Thyroid gland (tissue), 4 donors: Measurements from ENCODE around the gene FOXO6. TPM values are rescaled to one million over a fixed set of nuclear protein-coding genes. Genes with fewer than 3 reads are reported as not detected.

Source experiments
- DNase-seq, 2 donors: peaks; one replicate each; pipeline ENCODE4 v3.0.0-alpha.2; 2019
- H3K27ac ChIP-seq, 3 donors: fragments of 200-600 bp; sonication (generic); 1 replicate in 2 of 3; 2 replicates in 1 of 3; pipeline ENCODE4 v1.5.1; 2016 to 2019; ENCODE audit warnings: mild to moderate bottlenecking in 1 of 3, moderate library complexity in 1 of 3
- H3K27me3 ChIP-seq: fragments of 200-600 bp; sonication (generic); one replicate; pipeline ENCODE4 v1.5.1; 2019
- H3K36me3 ChIP-seq, 2 donors: fragments of 200-600 bp; sonication (generic); one replicate each; pipeline ENCODE4 v1.5.1; 2016 to 2019
- H3K4me1 ChIP-seq, 2 donors: fragments of 200-600 bp; sonication (generic); one replicate each; pipeline ENCODE4 v1.5.1; 2017 to 2019
- H3K4me3 ChIP-seq, 3 donors: fragments of 200-600 bp; sonication (generic); replicated peaks in 1 of 3; 1 replicate in 2 of 3; 2 replicates in 1 of 3; pipeline ENCODE4 v1.5.1; 2016; ENCODE audit warnings: mild to moderate bottlenecking in 1 of 3
- H3K9me3 ChIP-seq: fragments of 200-600 bp; sonication (generic); one replicate; pipeline ENCODE4 v1.5.1; 2017
- CTCF ChIP-seq, 6 experiments: fragments of 200-600 bp in 3 of 6; fragments of 450-650 bp in 3 of 6; sonication (generic) in 3 of 6; IDR thresholded peaks; one replicate each; pipeline ENCODE4 v1.5.1; 2016 to 2019; ENCODE audit warnings: antibody characterized with exemption in 6 of 6, mild to moderate bottlenecking in 2 of 6, inconsistent platforms in 1 of 6, moderate library complexity in 1 of 6
- POLR2A ChIP-seq, 2 donors: fragments of 450-650 bp; IDR thresholded peaks; one replicate each; pipeline ENCODE4 v1.6.1; 2017; ENCODE audit warnings: antibody characterized with exemption in 2 of 2, mild to moderate bottlenecking in 2 of 2, moderate library complexity in 1 of 2
- WGBS, 2 donors: methylation state at CpG; one replicate each; pipeline ENCODE4 v1.1.5; 2017; 5-methylcytosine and 5-hydroxymethylcytosine counted together
- intact Hi-C: fragments of 100-400 bp; cut with DNase I; formaldehyde crosslinking; loops from one replicate; pipeline ENCODE4 v1.15.1; 2023
- total RNA-seq, 4 donors: library from RNA; depleted of rRNA; stranded (reverse); fragments of >200 nt; gene quantifications; one replicate each; pipeline ENCODE4 v1.2.3, GENCODE V29; 2016

Gene FOXO6
- total RNA-seq, 4 donors from 2014 or later = 1.1 to 4.2 (median 2.6) TPM

- intact Hi-C loops = no loop called here
- Histone ChIP-seq H3K36me3 (no peaks in the 10 kb centered on the region), H3K4me1 (peaks cover 25 to 27% of the 10 kb centered on the region in 2 donors), H3K27me3 (no peaks in the 10 kb centered on the region), H3K9me3 (no peaks in the 10 kb centered on the region), H3K27ac (no peak overlapping the region), H3K4me3 (no peak overlapping the region)
- 62% methylated on average over 6 of the region's 6 CpGs for WGBS, 2 donors
- no peak for DNase-seq
- TF ChIP-seq POLR2A (IDR thresholded peaks at IDR 0.05) (no peak), CTCF (IDR thresholded peaks at IDR 0.05) (no peak)
These were observed 18.5 kb downstream of the FOXO6 start for GRCh38 chr1:41379738-41380130.

- 78 to 94% methylated on average over 2 of the region's 2 CpGs for WGBS, 2 donors
- DNase-seq = no peak
- Histone ChIP-seq H3K36me3 (no peaks in the 10 kb centered on the region), H3K27me3 (no peaks in the 10 kb centered on the region), H3K27ac (peak overlapping the region; percentile 95 to 100 (median 97)), H3K4me1 (peaks cover 25 to 27% of the 10 kb centered on the region in 2 donors), H3K9me3 (no peaks in the 10 kb centered on the region), H3K4me3 (peak overlapping the region in 1 of 3 donors; percentile 57)
- no peak for TF ChIP-seq POLR2A (IDR thresholded peaks at IDR 0.05)
- no peak for TF ChIP-seq CTCF (IDR thresholded peaks at IDR 0.05)
- intact Hi-C loops = no loop called here
These were observed 19.0 kb downstream of the FOXO6 start for GRCh38 chr1:41380195-41380594.

- H3K4me1 ChIP-seq = peaks cover 25 to 37% of the 10 kb centered on the region in 2 donors
- peak overlapping the region; percentile 53 to 80 (median 57) for H3K4me3 ChIP-seq
- peak; percentile 86 to 88 for DNase-seq
- H3K36me3 ChIP-seq = no peaks in the 10 kb centered on the region
- no peaks in the 10 kb centered on the region for H3K9me3 ChIP-seq
- 5 to 14% methylated on average over 24 to 27 of the region's 29 CpGs for WGBS, 2 donors
- intact Hi-C loops = no loop called here
- TF ChIP-seq POLR2A (IDR thresholded peaks at IDR 0.05) (peak in 1 of 2 donors; percentile 50), CTCF (IDR thresholded peaks at IDR 0.05) (no peak)
- peak overlapping the region; percentile 95 to 100 (median 97) for H3K27ac ChIP-seq
- H3K27me3 ChIP-seq = no peaks in the 10 kb centered on the region
These were observed 19.9 kb downstream of the FOXO6 start for GRCh38 chr1:41380979-41381691.

- peak overlapping the region; percentile 53 to 80 (median 57) for H3K4me3 ChIP-seq
- no peaks in the 10 kb centered on the region for H3K36me3 ChIP-seq
- TF ChIP-seq CTCF (IDR thresholded peaks at IDR 0.05) (no peak), POLR2A (IDR thresholded peaks at IDR 0.05) (peak in 1 of 2 donors; percentile 77)
- intact Hi-C loops = no loop called here
- H3K27ac ChIP-seq = peak overlapping the region; percentile 97 to 100 (median 99)
- peaks cover 25 to 38% of the 10 kb centered on the region in 2 donors for H3K4me1 ChIP-seq
- peak; percentile 76 to 81 for DNase-seq
- H3K27me3 ChIP-seq = no peaks in the 10 kb centered on the region
- 1 to 3% methylated on average over 9 to 24 of the region's 112 CpGs for WGBS, 2 donors
- no peaks in the 10 kb centered on the region for H3K9me3 ChIP-seq
These were observed 20.7 kb downstream of the FOXO6 start for GRCh38 chr1:41381692-41382479.
